ENCODE results near the gene GTF2F1.
"Not testable (repeated sequence)": the region's sequence is repeated elsewhere in the genome, so short reads cannot be mapped to it uniquely, and the experiment has no call there.

Gene GTF2F1

DNA sequence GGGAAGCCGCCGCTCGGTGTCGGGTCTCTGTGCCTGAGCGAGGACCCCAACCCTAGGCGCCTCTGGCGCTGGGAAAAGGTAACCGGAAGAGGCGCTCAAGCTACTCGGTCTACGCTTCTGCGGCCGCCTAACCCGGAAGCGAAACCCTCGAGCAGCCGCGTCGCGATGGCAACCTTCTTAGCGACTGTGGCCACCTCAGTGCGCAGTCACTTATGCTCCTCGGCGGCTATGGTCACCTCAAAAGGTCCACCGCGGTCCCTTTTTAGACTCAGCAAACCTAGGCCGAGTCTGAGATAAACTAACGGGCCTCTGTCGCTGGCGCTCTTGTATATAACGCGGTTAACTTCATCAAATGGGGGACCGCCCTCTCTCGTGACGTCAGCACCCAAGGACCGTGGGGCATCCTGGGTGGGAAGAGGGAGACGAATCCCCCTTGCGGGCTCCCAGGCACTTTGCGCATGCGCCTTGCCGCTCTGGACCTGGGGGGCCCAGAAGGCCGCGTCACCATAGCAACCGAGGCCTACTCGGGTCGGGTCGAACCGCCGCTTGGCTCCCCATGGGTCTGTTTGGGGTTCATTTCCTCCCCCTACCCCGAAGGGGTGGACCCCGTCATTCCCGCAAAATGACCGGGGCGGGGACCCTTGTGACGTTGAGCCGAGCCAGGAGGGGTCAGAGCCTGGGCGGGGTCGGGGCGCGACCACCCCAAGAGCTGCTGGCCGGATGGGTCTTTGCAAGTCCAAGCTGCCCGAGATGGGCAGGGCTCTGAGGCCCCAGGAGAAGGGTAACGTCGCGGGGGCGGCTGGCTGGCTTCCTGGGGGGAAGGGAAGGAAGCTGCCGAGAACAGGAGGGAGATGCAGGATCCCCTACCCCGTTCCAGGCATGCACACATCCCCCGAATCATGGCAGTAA is at the start of gene GTF2F1:
GTF2F1 (minus strand) TSS at position 91 of the 909 bp plus-strand sequence. CDS start 169 bp downstream, outside the sequence.
- peak; percentile 97 for DNase-seq (ENCODE audit: low spot score)

GRCh38 chr19:6442087-6442688 is 49.2 kb upstream of the GTF2F1 start:
- DNase-seq (ENCODE audit: low spot score), result no peak

GRCh38 chr19:6440905-6441304 is 47.9 kb upstream of the GTF2F1 start:
- DNase-seq (ENCODE audit: low spot score), result no peak

- no peak for DNase-seq (ENCODE audit: low spot score)
Observed at GRCh38 chr19:6439743-6440142, 46.8 kb upstream of the GTF2F1 start.

GRCh38 chr19:6433663-6434062 is 40.7 kb upstream of the GTF2F1 start, which contains the start of gene SLC25A41:
SLC25A41 (minus strand) TSS chr19:6433763; CDS start chr19:6433693, 70 bp downstream.
- no peak for DNase-seq (ENCODE audit: low spot score)

- no peak for DNase-seq (ENCODE audit: low spot score)
Observed at GRCh38 chr19:6433165-6433564, 40.2 kb upstream of the GTF2F1 start.

DNA sequence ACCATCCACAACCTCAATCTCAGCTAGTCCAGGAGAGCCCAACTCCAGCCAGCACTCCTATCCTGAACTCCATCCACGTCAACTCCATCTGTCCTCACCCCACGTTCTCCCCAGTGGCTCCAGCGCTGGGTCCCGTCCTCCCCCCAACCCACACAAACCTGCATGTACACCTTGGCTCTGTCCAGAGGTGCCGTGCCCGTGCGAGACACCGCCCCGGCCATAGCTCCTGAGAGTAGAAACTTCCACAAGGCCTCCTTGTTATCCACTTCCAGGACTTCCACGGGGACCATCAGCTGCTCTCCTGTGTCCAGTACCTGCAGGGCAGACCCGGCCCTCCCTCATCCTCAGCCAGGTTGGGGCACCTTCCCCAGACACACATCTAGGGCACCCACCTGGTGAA is 38.9 kb upstream of the GTF2F1 start:
- DNase-seq (ENCODE audit: low spot score), result no peak

DNA sequence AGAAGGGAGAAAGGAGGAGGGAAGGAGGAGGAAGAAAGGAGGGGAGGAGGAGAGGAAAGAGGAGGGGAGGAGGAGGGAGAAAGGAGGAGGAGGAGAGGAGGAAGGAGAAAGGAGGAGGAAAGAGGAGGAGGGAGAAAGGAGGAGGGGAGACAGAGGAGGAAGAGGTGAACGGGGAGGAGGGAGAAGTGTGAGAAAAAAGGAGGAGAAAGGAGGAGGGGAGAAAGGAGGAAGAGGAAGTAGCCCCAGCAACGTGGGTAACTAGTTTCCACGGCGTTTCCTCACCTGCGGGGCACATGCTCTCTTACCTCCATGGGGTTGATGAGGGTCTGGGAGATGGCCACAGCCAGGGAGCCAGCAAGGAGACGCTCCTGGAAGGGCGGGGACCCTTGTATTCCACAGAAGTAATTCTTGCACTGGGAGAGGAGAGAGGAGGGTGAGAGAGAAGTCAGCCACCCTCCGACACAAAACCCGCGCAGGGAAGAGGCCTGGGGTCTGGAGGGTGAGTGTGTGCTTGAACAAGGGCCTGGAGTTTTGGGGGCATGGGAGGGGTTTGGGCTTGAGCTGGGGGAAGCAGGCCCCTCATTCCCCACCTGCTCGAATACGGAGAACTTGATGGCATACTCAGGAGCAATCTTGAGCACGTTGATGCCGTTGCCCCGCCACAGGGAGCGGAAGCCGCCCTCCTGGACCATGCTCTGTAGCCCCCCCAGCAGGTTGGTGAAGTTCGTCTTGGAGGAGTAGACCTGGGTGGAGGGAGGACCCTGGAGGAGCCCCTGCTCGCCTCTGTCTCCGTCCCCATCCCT is 36.7 kb upstream of the GTF2F1 start:
- DNase-seq (ENCODE audit: low spot score), result no peak

- not testable (repeated sequence) for DNase-seq (ENCODE audit: low spot score)
Observed at GRCh38 chr19:6428692-6429418, 35.9 kb upstream of the GTF2F1 start.

DNA sequence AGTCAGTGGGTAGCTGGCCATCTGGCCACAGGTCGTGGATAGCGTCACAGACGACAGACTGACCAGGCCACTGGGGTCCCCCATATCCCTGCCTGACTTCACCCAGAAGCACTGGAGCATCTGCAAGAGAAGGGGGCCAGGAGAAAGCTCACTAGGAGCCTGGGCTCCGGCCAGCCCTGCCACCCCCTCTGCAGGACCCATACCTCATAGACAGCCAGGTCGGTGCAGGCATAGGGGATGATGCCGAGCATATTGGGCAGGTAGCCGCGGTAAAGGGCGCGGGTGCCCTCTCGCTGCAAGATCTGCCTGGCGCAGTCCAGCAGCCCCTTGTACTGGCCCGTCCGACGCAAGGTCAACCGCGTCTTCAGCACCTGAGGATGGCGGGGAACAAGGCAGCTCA is 34.2 kb upstream of the GTF2F1 start:
- DNase-seq (ENCODE audit: low spot score), result no peak

GRCh38 chr19:6425732-6426620 is 33.0 kb upstream of the GTF2F1 start:
- DNase-seq (ENCODE audit: low spot score), result no peak

- DNase-seq (ENCODE audit: low spot score), result peak; percentile 99
Observed at GRCh38 chr19:6424939-6425731, 32.2 kb upstream of the GTF2F1 start.

DNA sequence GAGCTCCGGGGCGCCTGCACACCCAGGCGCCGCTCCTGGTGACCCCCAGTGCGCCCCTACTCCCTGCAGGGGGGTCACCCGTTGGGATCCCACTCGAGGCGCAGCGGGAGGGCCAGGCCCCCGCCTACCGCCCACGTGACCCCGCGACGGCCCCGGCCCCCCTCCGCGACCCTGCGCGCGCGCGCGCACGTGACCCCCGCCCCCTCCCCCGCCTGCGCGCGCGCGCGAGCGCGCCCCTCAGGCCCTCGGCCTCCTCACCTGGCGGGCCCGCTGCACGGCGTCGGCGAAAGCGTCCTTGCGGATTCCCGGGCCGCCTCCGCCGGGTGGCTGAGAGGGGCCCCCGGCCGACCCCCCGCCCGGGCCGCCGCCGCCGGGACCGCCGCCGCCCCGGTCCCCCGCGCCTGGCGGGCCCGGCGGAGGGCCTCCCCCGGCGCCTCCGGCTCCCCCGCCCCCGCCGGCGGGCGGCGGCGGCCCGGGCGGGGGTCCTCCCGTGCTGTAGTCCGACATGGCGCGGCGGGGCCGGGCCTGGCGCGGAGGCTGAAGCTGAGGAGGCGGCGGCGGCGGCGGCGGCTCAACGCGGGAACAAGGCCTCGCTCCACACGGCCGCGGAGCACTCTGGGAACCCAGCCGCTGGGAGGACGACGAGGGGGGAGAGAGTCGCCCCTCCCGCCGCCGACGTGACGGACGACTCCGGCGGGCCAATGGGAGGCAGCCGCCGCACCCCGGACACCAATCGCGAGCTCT is 31.4 kb upstream of the GTF2F1 start, which contains the start of gene KHSRP:
KHSRP (minus strand) TSS at position 617 of the 744 bp plus-strand sequence; CDS start at position 507, 110 bp downstream.
- peak; percentile 51 for DNase-seq (ENCODE audit: low spot score)

GRCh38 chr19:6423499-6424194 is 30.7 kb upstream of the GTF2F1 start:
- peak; percentile 30 for DNase-seq (ENCODE audit: low spot score)

- DNase-seq (ENCODE audit: low spot score), result no peak
Observed at GRCh38 chr19:6421075-6422014, 28.4 kb upstream of the GTF2F1 start.

GRCh38 chr19:6418562-6418932 is 25.6 kb upstream of the GTF2F1 start:
- no peak for DNase-seq (ENCODE audit: low spot score)

All from germinal center (tissue), 1 donor.